D721Med (cell line): ENCODE results near the gene DNAJB11.

Experiments used
- DNase-seq: peaks from one replicate; pipeline ENCODE4 v3.0.0; 2011; ENCODE audit warnings: low spot score; ENCODE audit not compliant: insufficient read length
- FAIRE-seq: peaks from 2 replicates; lab custom pipeline; 2011; peaks lifted over from hg19 to GRCh38; lab: Jason Lieb, UNC
- CTCF ChIP-seq: IDR thresholded peaks from 2 replicates; pipeline ENCODE4 v1.5.1; 2012; ENCODE audit warnings: mild to moderate bottlenecking, control low read depth; ENCODE audit not compliant: insufficient read depth; ENCODE audit errors: missing control alignments

DNAJB11 gene

GRCh38 chr3:186538779-186539178 lies 31.7 kb upstream of the DNAJB11 start:
- no peak for FAIRE-seq
- no peak for DNase-seq
- TF ChIP-seq CTCF, result no peak

GRCh38 chr3:186540221-186540834 lies 30.2 kb upstream of the DNAJB11 start:
- FAIRE-seq (peak; percentile 77), DNase-seq (no peak)
- TF ChIP-seq CTCF, result peak; percentile 84

- DNase-seq, result no peak
- no peak for FAIRE-seq
- no peak for TF ChIP-seq CTCF
These were observed 29.7 kb upstream of the DNAJB11 start for GRCh38 chr3:186540835-186541226.

GRCh38 chr3:186544281-186544680 lies 26.2 kb upstream of the DNAJB11 start, which contains the start of gene CRYGS:
TSS of gene CRYGS (minus strand) at chr3:186544380. CDS start at chr3:186544326, 54 bp downstream.
- DNase-seq, result no peak
- TF ChIP-seq CTCF, result no peak
- FAIRE-seq, result no peak

GRCh38 chr3:186549497-186549896 lies 21.0 kb upstream of the DNAJB11 start:
- no peak for DNase-seq
- FAIRE-seq, result no peak
- no peak for TF ChIP-seq CTCF

- TF ChIP-seq CTCF, result peak; percentile 8
- FAIRE-seq, result no peak
- no peak for DNase-seq
These were observed 19.1 kb upstream of the DNAJB11 start for GRCh38 chr3:186551387-186551786.

- FAIRE-seq (no peak), DNase-seq (no peak)
- no peak for TF ChIP-seq CTCF
These were observed 18.0 kb upstream of the DNAJB11 start for GRCh38 chr3:186552408-186553031.
